ENCODE measurements around the gene LRBA.
"Not testable (repeated sequence)": the region's sequence is repeated elsewhere in the genome, so short reads cannot be mapped to it uniquely, and the experiment has no call there.

LRBA gene

GRCh38 chr4:150971901-150972300, 43.2 kb downstream of the LRBA start:
- DNase-seq, result no peak

GRCh38 chr4:150970685-150971151, 44.4 kb downstream of the LRBA start:
- DNase-seq, result no peak

GRCh38 chr4:150964754-150965153, 50.3 kb downstream of the LRBA start:
- no peak for DNase-seq

GRCh38 chr4:150963602-150964345, 51.3 kb downstream of the LRBA start:
- DNase-seq, result not testable (repeated sequence)

GRCh38 chr4:150962245-150962644, 52.8 kb downstream of the LRBA start:
- DNase-seq, result no peak

GRCh38 chr4:150961566-150961965, 53.5 kb downstream of the LRBA start:
- DNase-seq, result no peak

- peak; percentile 27 to 40 for DNase-seq
These were observed 54.3 kb downstream of the LRBA start for GRCh38 chr4:150960818-150961217.

- DNase-seq, result no peak
These were observed 55.0 kb downstream of the LRBA start for GRCh38 chr4:150960079-150960478.

- not testable (repeated sequence) for DNase-seq
These were observed 57.1 kb downstream of the LRBA start for GRCh38 chr4:150957981-150958380.

GRCh38 chr4:150957095-150957494, 58.0 kb downstream of the LRBA start:
- DNase-seq, result not testable (repeated sequence)

GRCh38 chr4:150953916-150954315, 61.2 kb downstream of the LRBA start:
- DNase-seq, result not testable (repeated sequence)

- DNase-seq, result no peak
These were observed 62.8 kb downstream of the LRBA start for GRCh38 chr4:150952167-150952845.

- DNase-seq, result no peak
These were observed 64.3 kb downstream of the LRBA start for GRCh38 chr4:150950657-150951288.

- no peak for DNase-seq
These were observed 65.1 kb downstream of the LRBA start for GRCh38 chr4:150949943-150950342.

GRCh38 chr4:150949342-150949741, 65.7 kb downstream of the LRBA start:
- DNase-seq, result no peak

- no peak for DNase-seq
These were observed 66.4 kb downstream of the LRBA start for GRCh38 chr4:150948710-150949109.

GRCh38 chr4:150948074-150948473, 67.0 kb downstream of the LRBA start:
- no peak for DNase-seq

GRCh38 chr4:150944660-150945059, 70.4 kb downstream of the LRBA start:
- DNase-seq, result no peak

- DNase-seq, result no peak
These were observed 71.3 kb downstream of the LRBA start for GRCh38 chr4:150943818-150944217.

GRCh38 chr4:150943126-150943525, 72.0 kb downstream of the LRBA start:
- DNase-seq, result no peak

GRCh38 chr4:150942539-150942938, 72.5 kb downstream of the LRBA start:
- DNase-seq, result no peak

- DNase-seq, result no peak
These were observed 75.0 kb downstream of the LRBA start for GRCh38 chr4:150940123-150940522.

GRCh38 chr4:150939530-150939929, 75.6 kb downstream of the LRBA start:
- DNase-seq, result no peak

All from stimulated activated CD4-positive, alpha-beta T cell treated with anti-CD3 and anti-CD28 coated beads, Interleukin-2, amount 100 ng/mL, for 48 hours (primary cell).